ENCODE results near the gene COX5A. TPM values are rescaled to one million over a fixed set of nuclear protein-coding genes. Genes with fewer than 3 reads are reported as not detected.
A peak's percentile ranks its signal among the peaks of the same experiment; 100 is the strongest.

The COX5A gene
- total RNA-seq, 2 experiments from 2014 or later: 342 TPM

DNA sequence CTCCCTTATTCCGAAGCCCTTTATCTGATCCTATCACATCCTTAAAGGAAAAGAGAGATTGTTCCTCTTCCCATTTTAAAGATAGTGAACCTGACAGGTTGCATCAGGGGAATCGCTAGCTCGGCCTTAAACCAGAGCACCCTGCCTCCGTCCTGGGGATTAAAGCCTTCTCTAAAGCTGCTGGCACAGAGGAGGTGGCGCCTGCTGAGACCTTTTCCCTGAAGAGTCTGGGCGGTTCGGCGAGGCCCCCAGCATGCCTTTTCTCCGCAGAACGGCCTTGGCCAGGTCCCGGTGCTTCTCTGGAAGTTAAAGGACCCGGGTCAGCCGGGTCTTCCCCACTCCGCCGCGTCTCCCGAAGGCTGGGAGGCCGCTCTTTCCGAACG lies 31.8 kb downstream of the COX5A start:
- intact Hi-C loops (cut with micrococcal nuclease): no loop called here
- POLR2A ChIA-PET: interaction anchor here (0.7 to 2.6 kb wide), 7 partner anchors 9 to 62 kb away, joined by 3 to 20 read pairs (median 4); partner anchors contain the start of gene MPI
- peaks cover 21% of the 10 kb centered on the region for H3K36me3 Mint-ChIP-seq (ENCODE audit: low read depth)
- H3K4me3 Mint-ChIP-seq: peak overlapping the region; percentile 88
- H3K9me3 Mint-ChIP-seq: no peaks in the 10 kb centered on the region
- TF ChIP-seq, protein P1, sequence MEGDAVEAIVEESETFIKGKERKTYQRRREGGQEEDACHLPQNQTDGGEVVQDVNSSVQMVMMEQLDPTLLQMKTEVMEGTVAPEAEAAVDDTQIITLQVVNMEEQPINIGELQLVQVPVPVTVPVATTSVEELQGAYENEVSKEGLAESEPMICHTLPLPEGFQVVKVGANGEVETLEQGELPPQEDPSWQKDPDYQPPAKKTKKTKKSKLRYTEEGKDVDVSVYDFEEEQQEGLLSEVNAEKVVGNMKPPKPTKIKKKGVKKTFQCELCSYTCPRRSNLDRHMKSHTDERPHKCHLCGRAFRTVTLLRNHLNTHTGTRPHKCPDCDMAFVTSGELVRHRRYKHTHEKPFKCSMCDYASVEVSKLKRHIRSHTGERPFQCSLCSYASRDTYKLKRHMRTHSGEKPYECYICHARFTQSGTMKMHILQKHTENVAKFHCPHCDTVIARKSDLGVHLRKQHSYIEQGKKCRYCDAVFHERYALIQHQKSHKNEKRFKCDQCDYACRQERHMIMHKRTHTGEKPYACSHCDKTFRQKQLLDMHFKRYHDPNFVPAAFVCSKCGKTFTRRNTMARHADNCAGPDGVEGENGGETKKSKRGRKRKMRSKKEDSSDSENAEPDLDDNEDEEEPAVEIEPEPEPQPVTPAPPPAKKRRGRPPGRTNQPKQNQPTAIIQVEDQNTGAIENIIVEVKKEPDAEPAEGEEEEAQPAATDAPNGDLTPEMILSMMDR (IDR thresholded peaks at IDR 0.05): no peak
- CTCF ChIA-PET: interaction anchor here (0.7 to 2.5 kb wide), 20 partner anchors 10 to 416 kb away, joined by 3 to 18 read pairs (median 3); partner anchors contain the start of genes C15orf39, CSK, MPI and ULK3
- H3K27ac Mint-ChIP-seq: peak overlapping the region; percentile 81
- no peaks in the 10 kb centered on the region for H3K27me3 Mint-ChIP-seq
- ATAC-seq: peak; percentile 29
- DNase-seq: peak; percentile 46
- H3K4me1 Mint-ChIP-seq (ENCODE audit: low read depth): peaks cover 26% of the 10 kb centered on the region

DNA sequence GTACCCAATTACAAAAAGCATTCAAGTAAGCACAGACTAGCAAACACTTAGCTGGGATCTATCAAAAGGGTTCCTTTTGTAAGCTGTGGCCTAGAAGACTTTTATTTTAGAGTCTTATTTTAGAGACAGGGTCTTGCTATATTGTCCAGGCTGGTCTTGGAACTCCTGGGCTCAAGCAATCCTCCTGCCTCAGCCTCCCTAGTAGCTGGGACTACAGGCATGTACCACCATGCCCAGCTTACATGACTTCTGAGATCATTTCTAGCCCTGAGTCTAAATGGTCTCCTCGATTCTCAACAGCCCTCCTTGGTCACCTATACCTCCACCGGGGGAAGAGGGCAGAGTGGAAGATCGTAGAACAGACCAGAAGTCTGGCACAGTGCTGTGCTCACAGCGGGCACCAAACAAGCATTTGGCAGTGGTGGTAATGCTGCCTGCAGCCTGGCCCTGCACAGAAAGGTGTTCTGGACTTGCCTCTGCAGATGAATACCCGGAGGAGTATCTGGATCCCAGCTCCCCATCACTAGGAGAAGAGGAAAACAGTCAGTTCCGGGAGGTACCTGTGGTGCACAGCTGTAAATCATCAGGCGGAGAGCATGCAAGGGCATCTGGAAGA lies 33.6 kb downstream of the COX5A start:
- CTCF ChIA-PET: interaction anchor here (0.6 to 1.6 kb wide), 6 partner anchors 35 to 266 kb away, joined by 3 to 4 read pairs (median 4); no protein-coding TSS in a partner anchor

DNA sequence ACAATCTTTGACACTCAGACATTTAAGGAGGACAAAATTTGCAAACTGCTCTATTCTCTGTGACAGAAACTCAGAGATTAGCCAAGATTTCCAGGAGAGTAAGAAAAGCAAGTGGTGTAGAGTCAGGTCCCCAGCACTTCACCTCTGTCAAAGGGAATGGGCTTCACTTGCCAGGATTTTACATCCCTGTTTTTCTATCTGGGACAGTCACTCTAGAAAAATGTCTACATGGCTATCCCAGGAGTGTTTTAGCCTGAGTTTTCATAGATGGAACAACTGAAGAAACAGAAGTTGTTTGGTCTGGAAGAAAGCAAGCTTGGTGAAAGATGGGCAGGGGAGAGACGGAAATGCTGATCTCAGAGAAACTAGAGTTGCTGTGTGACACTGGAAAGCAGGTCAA lies 34.2 kb downstream of the COX5A start:
- Mint-ChIP-seq H3K4me1 (ENCODE audit: low read depth) (peaks cover 26% of the 10 kb centered on the region), H3K9me3 (no peaks in the 10 kb centered on the region), H3K27me3 (no peaks in the 10 kb centered on the region), H3K4me3 (no peak overlapping the region), H3K36me3 (ENCODE audit: low read depth) (peaks cover 21% of the 10 kb centered on the region), H3K27ac (no peak overlapping the region)
- TF ChIP-seq, protein P1 (IDR thresholded peaks at IDR 0.05): no peak
- no peak for DNase-seq
- ChIA-PET POLR2A (interaction anchor here (0.9 to 1.9 kb wide), 5 partner anchors 14 to 65 kb away, joined by 3 to 5 read pairs (median 4); partner anchors contain the start of gene COX5A), CTCF (interaction anchor here (0.6 to 1.6 kb wide), 6 partner anchors 34 to 265 kb away, joined by 3 to 4 read pairs (median 4); no protein-coding TSS in a partner anchor)
- intact Hi-C loops (cut with micrococcal nuclease): no loop called here
- ATAC-seq: no peak

More for the DNA sequence above, 33.6 kb downstream of the COX5A start:
- DNase-seq: no peak
- POLR2A ChIA-PET: interaction anchor here (0.9 to 1.9 kb wide), 5 partner anchors 13 to 66 kb away, joined by 3 to 5 read pairs (median 4); partner anchors contain the start of gene COX5A
- intact Hi-C loops (cut with micrococcal nuclease): no loop called here
- peaks cover 26% of the 10 kb centered on the region for H3K4me1 Mint-ChIP-seq (ENCODE audit: low read depth)
- no peaks in the 10 kb centered on the region for H3K27me3 Mint-ChIP-seq
- H3K27ac Mint-ChIP-seq: no peak overlapping the region
- H3K4me3 Mint-ChIP-seq: peak overlapping the region; percentile 88
- TF ChIP-seq, protein P1 (IDR thresholded peaks at IDR 0.05): no peak
- no peaks in the 10 kb centered on the region for H3K9me3 Mint-ChIP-seq
- ATAC-seq: no peak
- peaks cover 24% of the 10 kb centered on the region for H3K36me3 Mint-ChIP-seq (ENCODE audit: low read depth)

DNA sequence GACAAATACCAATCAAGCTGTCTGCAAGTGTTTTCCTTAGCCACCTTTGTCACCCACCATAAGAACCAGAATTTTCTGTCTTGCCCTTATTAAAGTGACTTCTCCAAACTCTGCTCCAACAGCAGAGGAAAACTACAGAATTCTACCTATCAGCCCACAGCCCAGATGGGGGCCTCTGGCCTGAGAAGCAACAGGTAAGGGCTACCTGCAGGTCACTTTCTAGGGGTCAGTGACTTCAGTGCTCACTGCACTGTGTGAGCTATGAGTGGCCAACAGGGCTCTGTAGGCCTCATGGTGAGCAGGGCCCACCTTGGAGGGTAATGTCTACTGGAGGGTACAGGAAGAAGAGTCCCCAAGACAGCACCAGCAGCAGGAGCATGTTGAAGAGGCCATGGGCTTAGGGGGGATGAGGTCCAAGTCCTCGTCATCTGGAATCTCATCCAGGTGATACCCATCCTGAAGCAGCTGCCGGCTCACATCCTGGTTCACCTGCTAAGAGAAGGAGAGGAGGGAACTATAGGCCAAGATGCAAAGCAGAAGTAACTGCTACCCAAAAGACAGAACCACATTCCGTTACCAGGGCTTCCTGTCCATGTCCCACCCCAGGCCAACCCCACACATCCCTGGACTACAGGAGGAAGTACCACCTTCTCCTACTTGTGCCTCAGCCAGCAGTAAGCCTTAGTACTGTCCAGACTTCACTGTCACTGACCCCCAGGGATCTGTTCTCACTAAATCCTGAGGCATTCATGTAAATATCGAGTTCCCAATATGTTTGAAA lies 35.4 kb downstream of the COX5A start:
- DNase-seq (no peak), ATAC-seq (no peak)
- CTCF ChIA-PET: interaction anchor here (0.6 to 4.1 kb wide), 61 partner anchors 8 to 659 kb away, joined by 3 to 79 read pairs (median 5); partner anchors contain the start of genes COX5A, LMAN1L, MPI and RPP25
- Mint-ChIP-seq H3K27me3 (no peaks in the 10 kb centered on the region), H3K4me1 (ENCODE audit: low read depth) (peaks cover 23% of the 10 kb centered on the region), H3K27ac (no peak overlapping the region), H3K4me3 (no peak overlapping the region), H3K9me3 (no peaks in the 10 kb centered on the region), H3K36me3 (ENCODE audit: low read depth) (peaks cover 21% of the 10 kb centered on the region)
- POLR2A ChIA-PET: interaction anchor here (0.5 to 4.3 kb wide), 11 partner anchors 9 to 304 kb away, joined by 3 to 19 read pairs (median 4); partner anchors contain the start of gene MPI
- intact Hi-C loops (cut with micrococcal nuclease): no loop called here
- TF ChIP-seq, protein P1 (IDR thresholded peaks at IDR 0.05): no peak
